GM19395 (cell line): ENCODE data around the gene PPP2R2C.

Source experiments
- ATAC-seq: cut with Tn5 transposase; IDR thresholded peaks from one replicate; pipeline ENCODE4 v1.9.1; 2021; ENCODE audit warnings: mild to moderate bottlenecking, moderate library complexity; ENCODE audit not compliant: unreplicated experiment

Gene PPP2R2C

DNA sequence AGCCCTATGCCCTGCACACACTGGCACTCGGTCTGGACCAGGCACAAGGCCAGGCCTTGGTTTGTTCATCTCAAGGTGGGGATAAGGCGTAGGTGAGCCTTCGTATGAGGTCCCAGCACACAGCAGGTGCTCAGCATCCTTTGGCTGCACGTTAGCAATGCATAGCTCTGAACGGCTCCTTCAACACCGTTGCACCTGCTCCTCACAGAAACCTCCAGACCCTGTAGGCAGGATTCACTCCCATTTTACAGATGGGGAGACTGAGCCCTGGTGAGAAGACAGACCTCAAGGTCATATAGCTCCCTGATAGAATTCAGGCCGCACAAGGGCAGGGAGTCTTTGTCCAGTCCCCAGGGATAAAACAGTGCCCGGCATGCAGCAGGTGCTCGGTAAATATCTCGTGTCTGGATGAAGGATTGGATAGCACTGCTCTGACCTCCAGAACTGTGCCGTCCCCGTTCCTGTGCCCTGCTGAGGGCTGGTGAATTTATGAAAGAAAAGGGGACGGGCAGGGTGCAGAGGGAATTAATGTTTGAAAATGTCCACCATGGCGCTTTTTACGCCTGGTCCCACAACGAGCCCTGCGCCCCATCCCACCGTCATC lies 2.4 kb downstream of the PPP2R2C start:
- no peak for ATAC-seq

- no peak for ATAC-seq
Measured at GRCh38 chr4:6469144-6469543, 3.3 kb downstream of the PPP2R2C start.

DNA sequence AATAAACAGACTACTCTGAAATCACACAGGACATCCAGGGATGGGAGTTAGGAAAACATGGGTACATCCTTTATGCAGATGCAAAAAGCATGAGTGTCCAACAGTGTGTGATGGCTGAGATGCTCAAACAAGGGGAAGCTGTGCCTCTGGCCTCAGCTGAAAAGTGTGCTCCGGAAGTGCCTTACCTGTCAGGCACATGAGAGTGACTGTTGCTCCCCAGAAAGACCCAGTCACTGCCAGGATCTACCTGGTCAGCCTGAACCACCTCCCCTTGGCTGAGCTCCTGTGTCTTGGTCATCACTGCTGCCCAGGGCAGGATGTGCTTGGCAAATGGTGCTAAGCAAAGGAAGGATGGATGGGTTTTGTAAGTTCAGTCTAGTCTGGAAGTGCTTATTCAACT lies 4.0 kb downstream of the PPP2R2C start:
- ATAC-seq, result no peak

DNA sequence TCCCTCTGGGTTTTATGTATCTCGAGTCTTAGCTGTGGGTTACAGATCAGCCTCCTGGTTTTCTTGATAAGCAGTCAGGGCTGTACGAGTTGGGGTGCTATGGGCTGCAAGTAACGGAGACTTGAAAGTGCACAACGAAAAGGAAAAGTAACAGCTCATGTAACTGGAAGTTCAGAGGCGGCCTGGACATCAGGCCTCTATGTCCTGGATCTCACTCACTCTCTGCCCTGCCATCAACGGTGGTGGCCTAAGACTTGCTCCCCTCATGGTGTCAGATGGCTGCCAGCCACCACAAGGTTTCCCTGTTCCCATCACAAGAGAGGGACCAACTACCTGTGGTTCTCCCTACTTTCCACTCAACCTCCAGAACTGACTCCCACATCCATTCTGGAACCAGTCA lies 4.8 kb downstream of the PPP2R2C start:
- no peak for ATAC-seq

DNA sequence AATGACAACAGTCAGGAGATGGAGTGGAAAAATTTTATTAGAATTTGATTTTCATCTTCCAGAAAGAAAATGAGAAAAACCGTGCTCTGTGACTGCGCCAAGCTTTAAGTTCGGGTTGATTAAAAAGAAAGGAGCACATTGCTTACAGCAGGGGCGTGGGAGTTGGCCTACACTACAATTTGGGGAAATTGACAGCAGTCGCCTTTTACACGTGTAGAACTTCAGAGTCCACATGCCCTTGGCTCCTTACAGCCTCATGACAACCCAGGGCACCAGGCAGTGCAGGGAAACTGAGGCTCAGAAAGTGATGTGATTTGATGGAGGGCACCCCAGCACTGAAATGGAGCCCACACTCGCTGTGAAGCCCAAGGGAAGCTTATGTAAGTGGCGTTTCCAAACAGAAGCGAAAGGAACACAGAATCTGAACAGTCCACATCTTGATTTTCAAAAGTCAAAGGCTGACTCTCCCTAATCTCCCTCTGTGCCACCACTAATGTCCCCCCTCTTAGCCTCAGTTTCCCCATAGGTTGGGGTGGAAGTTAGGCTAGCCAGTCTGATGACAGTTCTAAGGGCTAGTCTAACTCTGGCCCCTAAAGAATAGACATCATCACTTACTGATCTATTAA lies 5.5 kb downstream of the PPP2R2C start:
- ATAC-seq, result no peak

DNA sequence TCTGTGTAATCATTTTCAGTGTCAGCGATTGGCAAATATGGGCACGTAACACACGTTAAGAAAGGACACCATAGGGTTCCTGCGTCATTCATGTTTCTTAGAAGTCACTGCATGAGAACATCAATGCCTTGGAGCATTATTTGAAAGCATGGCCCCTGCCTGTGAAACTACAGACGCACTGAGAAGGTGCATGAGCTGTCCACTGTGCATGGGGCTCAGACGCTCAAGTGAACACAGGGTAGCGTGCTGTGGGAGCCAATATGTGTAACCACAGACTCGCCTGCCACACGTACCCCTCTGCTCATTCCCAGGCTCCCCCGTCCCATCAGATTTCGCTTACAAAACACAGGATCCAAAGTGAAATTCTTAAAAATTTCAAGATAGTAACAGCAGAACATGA lies 6.5 kb downstream of the PPP2R2C start:
- no peak for ATAC-seq

DNA sequence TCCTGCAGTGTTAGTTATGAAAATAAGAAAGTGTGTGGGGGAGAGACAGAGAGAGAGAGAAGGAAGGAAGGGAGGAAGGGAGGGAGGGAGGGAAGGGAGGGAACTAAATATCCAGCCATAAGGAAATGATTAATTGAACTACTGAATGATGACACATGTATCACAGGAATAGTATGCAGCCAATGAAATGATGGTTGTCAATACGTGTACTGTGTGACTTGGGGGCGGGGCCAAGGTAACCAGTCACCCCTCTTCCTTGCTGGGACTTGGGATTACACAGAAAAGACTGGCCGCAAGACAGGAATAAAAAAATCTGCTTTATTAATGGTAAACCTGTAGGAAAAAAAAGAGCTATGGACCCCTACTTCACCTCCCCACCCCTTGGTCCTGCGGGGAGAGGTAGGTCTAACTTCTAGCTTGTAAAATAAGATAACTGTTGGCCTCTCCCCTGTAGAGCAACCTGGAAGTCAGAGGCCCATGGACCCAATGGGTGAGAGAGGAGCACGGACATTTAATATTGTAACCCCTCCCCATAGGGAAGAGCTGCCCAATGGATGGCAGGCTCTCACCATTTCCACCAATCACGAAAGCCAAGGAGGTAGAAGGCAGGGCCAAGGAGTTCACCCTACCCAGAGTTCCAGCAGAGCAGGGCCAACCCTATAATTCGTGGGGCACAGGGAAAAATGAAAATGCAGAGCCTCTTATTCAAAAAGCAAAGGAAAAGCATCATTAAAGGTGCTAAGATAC lies 7.4 kb downstream of the PPP2R2C start:
- no peak for ATAC-seq

DNA sequence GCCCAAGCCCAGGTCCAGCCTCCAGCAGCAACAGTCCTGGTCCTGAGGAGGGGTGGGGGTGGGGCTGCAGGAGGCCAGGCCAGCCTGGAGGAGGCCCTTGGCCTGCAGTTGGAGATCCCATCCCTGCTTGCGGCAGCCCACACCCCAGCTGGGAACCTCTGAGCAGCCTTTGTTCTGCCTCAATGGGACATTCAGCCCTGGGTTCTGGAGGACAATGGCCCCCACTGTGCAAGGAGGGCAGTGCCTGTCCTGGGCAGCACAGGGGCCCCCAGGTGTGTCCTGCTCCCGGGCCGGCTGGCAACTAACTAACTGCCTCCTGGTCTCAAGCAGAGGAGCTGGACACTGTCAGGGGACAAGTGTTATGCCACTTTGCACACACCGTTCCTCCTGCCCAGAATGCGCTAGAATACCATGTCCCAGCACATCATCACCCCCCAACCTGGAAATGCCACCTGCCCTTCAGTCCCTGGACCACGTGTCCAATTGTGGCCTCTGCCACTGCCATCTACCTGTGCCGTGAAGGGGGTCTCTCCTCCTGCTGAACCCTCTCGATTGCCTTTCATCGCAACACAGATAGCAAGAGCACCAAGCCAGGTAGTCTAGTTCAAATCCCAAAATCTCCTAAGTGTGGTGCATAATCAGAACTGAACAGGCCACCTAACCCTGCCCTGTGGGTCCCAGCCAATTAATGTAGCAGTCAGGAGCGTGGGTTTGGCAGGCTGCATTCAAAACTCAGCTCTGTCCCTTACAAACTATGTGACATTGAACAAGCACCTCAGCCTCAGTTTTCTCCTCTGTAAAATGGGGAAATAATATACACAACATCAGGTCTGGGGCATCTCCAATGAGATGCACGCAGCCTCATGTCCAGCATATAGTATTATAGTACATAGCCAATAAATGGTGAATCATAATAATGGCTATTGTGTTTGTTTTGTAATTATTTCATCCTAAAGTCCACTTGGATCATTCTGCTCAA lies 8.8 kb downstream of the PPP2R2C start:
- no peak for ATAC-seq

DNA sequence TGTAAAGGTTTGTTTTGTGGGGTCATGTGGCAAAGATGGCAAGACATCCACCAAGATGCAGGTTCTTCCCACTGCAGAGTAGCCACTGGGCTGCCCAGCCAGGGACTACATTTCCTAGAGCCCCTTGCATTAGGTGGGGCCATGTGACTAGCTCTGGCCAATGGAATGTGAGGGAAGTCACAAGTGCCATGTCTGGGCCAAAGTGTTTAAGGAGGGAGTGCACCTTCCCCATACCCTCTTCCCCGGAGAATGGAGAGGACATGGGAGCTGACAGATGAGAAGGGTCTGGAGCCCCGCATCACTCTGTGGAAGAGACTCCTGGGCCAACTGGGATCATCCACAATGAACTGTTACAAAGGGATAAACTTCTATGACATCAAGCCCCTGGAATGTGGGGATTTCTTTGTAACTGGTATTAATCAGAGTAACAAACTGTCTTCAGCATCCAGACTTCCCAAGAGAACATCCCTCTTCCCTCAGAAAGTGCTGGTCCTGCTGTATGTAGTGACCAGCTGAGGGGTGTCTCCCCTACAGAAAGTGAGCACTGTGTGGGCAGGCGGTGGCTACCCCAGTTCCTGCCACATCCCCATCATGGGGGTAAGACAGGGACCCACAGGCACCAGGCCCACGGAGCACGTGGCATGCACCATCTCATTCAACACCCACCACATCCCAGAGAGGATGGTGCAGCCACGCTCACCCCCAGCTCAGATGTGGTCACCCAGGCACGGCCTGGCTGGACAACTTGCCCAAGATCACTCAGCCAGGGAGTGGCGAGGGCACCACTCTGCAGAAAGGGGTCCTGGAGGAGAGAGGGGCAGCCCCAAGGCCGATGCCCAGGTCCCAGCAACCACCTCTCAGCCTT lies 10.9 kb downstream of the PPP2R2C start:
- no peak for ATAC-seq

- ATAC-seq, result no peak
Measured at GRCh38 chr4:6460876-6461275, 11.5 kb downstream of the PPP2R2C start.

- no peak for ATAC-seq
Measured at GRCh38 chr4:6458528-6458927, 13.9 kb downstream of the PPP2R2C start.

GRCh38 chr4:6456450-6456849 lies 16.0 kb downstream of the PPP2R2C start:
- ATAC-seq, result no peak

DNA sequence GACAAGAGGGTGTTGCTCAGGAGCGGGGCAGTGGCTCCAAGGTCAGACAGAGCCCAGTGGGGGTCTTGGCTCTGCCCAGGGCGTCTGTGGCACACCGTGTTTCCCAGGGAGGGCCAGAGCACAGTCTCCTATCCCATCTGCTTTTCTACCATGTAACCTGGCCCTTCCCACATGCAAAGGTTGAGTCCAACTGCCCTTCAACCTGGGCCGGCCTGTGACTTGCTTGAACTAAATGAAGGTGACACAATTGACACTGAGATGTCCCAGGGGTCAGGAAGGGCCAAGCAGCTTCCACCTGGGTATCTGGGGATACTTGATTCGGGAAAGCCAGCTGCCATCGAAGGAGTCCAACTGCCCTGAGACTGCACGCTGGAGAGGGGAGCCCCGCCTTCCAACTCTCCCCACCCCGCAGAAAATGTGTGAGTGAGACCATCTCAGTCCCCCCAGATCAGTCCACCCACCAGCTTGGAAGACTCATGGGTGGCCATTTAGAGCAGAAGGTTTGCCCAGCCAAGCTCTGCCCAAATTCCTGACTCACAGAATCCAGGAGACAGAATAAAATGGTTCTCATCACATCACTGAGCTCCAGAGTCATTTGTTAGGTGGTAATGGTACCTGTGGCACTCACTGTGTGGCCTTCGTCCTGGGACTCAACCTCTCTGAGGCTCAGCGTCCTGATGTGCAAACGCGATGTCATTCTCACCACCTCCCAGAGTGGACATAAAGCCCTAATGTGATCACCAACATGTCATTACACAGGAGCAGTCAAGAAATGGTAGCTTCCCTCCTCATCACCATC lies 18.1 kb downstream of the PPP2R2C start:
- no peak for ATAC-seq

GRCh38 chr4:6453688-6453990 lies 18.8 kb downstream of the PPP2R2C start:
- ATAC-seq, result no peak

DNA sequence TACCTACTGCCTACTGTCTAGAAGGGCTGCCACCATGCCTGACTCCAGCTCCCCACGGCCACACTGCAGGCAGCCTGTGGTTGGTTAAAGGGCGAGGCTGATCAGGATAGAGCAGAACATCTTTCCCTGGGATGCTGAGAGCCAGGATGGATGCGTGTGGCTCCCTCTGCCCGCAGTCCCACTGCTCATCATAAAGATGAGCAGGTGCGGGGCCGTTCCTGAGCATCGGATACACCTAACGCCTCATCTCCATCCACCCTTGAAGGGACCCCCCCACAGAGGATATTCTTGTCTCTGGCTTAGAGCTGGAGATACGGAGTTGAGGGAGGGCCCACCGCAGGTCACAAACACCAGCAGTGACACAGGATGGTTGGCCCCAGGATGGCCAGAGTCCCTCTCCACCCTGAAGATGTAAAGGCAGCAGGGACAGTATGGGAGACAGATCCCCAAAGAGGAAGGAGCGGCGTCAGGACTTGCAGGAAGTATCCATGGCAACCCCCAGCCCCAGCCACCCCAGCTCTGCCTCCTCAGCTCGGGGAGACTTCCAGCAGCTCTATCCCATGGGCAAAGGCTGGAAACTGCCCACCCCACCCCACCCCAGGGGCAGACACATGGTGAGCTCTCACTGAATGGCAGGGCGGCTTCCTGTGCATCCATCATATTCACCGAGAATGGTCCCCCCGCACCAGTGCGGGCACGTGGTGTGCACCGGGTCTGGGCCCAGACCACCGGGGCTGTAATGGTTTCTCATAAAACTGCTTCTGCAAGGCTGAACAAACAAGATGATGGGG lies 19.3 kb downstream of the PPP2R2C start:
- ATAC-seq, result no peak

- no peak for ATAC-seq
Measured at GRCh38 chr4:6452116-6452896, 20.1 kb downstream of the PPP2R2C start.

DNA sequence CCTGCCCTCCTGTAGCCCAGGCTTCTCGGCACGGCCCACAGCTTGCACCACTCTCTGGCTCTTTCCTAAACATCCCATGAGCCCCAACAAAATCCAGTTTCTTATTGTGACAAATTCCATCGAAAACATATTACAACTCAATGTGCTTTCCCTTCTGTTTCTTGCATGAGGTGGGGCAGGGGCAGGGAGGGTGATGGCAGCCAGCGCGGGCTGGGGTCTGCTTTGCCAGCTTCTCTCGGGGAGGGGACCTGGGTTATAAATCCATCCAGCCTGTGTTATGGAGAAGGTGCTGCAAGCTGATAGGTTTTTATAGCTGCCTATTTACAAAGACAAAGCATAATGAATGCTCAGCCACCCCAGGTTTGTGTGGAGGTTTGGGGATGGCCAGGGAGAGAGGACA lies 21.1 kb downstream of the PPP2R2C start:
- ATAC-seq, result no peak

DNA sequence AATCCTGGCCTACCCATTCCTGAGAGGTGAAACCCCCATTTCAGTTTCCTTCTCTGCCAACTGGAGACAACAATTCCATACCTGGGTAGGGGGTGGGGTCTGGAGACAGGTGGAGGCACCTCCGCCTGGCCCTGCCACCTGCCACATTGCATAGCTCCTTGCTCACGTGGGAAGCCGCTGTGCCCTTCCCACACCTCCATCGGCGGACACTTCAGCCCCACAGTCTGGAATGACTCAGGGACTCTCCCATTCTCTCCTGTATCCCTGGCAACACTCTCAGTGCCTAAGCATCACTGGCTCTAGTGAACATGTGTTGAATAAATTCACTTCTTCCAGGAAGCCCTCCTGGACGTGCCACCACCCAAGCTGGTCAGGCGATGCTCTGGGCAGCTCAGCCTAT lies 21.7 kb downstream of the PPP2R2C start:
- ATAC-seq, result no peak
